ENCODE measurements around the gene DPEP2NB. TPM values are rescaled to one million over a fixed set of nuclear protein-coding genes. Genes with fewer than 3 reads are reported as not detected.

Gene DPEP2NB
- total RNA-seq, 1 experiment from 2014 or later: not detected

- Histone ChIP-seq H3K9me3 (ENCODE audit: low read depth, low read length, poor library complexity, severe bottlenecking) (no peaks in the 10 kb centered on the region), H3K27ac (ENCODE audit: low read depth, low read length, poor library complexity, severe bottlenecking) (no peak overlapping the region), H3K27me3 (replicated peaks; ENCODE audit: insufficient read depth, low read depth, low read length, poor library complexity) (no peaks in the 10 kb centered on the region), H3K4me3 (ENCODE audit: low read depth, low read length, poor library complexity, severe bottlenecking) (no peak overlapping the region), H3K4me1 (ENCODE audit: insufficient read depth, low read length, poor library complexity, severe bottlenecking) (no peaks in the 10 kb centered on the region), H3K36me3 (ENCODE audit: insufficient read depth, low read length, poor library complexity, severe bottlenecking) (peaks cover 6% of the 10 kb centered on the region)
- BruUV-seq (replicated peaks): no TSS peak
- ChIA-PET POLR2A (ENCODE audit: low non-redundant PET) (no interaction called here), CTCF (interaction anchor here (1.5 kb wide), 1 partner anchor 225 kb away, joined by 4 read pairs; no protein-coding TSS in a partner anchor)
- DNase-seq (ENCODE audit: low spot score): no peak
- intact Hi-C loops (cut with micrococcal nuclease; ENCODE audit: unreplicated experiment): loop anchor here (10.0 kb wide), 2 partner anchors 227 to 517 kb away; partner anchors contain the start of gene RIPOR1
- no peak for TF ChIP-seq EZH2 (IDR thresholded peaks at IDR 0.05; ENCODE audit: borderline replicate concordance, low read depth, low read length, poor library complexity, severe bottlenecking)
- no peak for TF ChIP-seq CTCF (conservative IDR thresholded peaks at IDR 0.05; ENCODE audit: low read depth, low read length)
These were observed 26.1 kb upstream of the DPEP2NB start for GRCh38 chr16:68041783-68042182.

- intact Hi-C loops (cut with micrococcal nuclease; ENCODE audit: unreplicated experiment): loop anchor here (1.0 to 10.0 kb wide), 3 partner anchors 47 to 516 kb away; partner anchors contain the start of gene RIPOR1
- H3K4me1 ChIP-seq (ENCODE audit: insufficient read depth, low read length, poor library complexity, severe bottlenecking): no peaks in the 10 kb centered on the region
- DNase-seq (ENCODE audit: low spot score): peak; percentile 72
- no peak for TF ChIP-seq EZH2 (IDR thresholded peaks at IDR 0.05; ENCODE audit: borderline replicate concordance, low read depth, low read length, poor library complexity, severe bottlenecking)
- peak; percentile 91 for TF ChIP-seq CTCF (conservative IDR thresholded peaks at IDR 0.05; ENCODE audit: low read depth, low read length)
- ChIA-PET POLR2A (ENCODE audit: low non-redundant PET) (interaction anchor here (0.7 kb wide), 1 partner anchor 101 kb away, joined by 3 read pairs; no protein-coding TSS in a partner anchor), CTCF (interaction anchor here (0.5 to 1.5 kb wide), 13 partner anchors 14 to 520 kb away, joined by 3 to 7 read pairs (median 4); partner anchors contain the start of genes DDX28, DUS2 and NRN1L)
- H3K4me3 ChIP-seq (ENCODE audit: low read depth, low read length, poor library complexity, severe bottlenecking): no peak overlapping the region
- H3K36me3 ChIP-seq (ENCODE audit: insufficient read depth, low read length, poor library complexity, severe bottlenecking): peaks cover 6% of the 10 kb centered on the region
- no peak overlapping the region for H3K27ac ChIP-seq (ENCODE audit: low read depth, low read length, poor library complexity, severe bottlenecking)
- H3K27me3 ChIP-seq (replicated peaks; ENCODE audit: insufficient read depth, low read depth, low read length, poor library complexity): no peaks in the 10 kb centered on the region
- no peaks in the 10 kb centered on the region for H3K9me3 ChIP-seq (ENCODE audit: low read depth, low read length, poor library complexity, severe bottlenecking)
- BruUV-seq (replicated peaks): no TSS peak
These were observed 25.0 kb upstream of the DPEP2NB start for GRCh38 chr16:68040506-68041288.

- H3K27ac ChIP-seq (ENCODE audit: low read depth, low read length, poor library complexity, severe bottlenecking): no peak overlapping the region
- intact Hi-C loops (cut with micrococcal nuclease; ENCODE audit: unreplicated experiment): no loop called here
- TF ChIP-seq EZH2 (IDR thresholded peaks at IDR 0.05; ENCODE audit: borderline replicate concordance, low read depth, low read length, poor library complexity, severe bottlenecking) (no peak), CTCF (conservative IDR thresholded peaks at IDR 0.05; ENCODE audit: low read depth, low read length) (no peak)
- no peaks in the 10 kb centered on the region for H3K27me3 ChIP-seq (replicated peaks; ENCODE audit: insufficient read depth, low read depth, low read length, poor library complexity)
- BruUV-seq (replicated peaks): no TSS peak
- H3K9me3 ChIP-seq (ENCODE audit: low read depth, low read length, poor library complexity, severe bottlenecking): no peaks in the 10 kb centered on the region
- H3K36me3 ChIP-seq (ENCODE audit: insufficient read depth, low read length, poor library complexity, severe bottlenecking): peaks cover 6% of the 10 kb centered on the region
- ChIA-PET CTCF (no interaction called here), POLR2A (ENCODE audit: low non-redundant PET) (no interaction called here)
- no peaks in the 10 kb centered on the region for H3K4me1 ChIP-seq (ENCODE audit: insufficient read depth, low read length, poor library complexity, severe bottlenecking)
- H3K4me3 ChIP-seq (ENCODE audit: low read depth, low read length, poor library complexity, severe bottlenecking): no peak overlapping the region
- DNase-seq (ENCODE audit: low spot score): no peak
These were observed 22.3 kb upstream of the DPEP2NB start for GRCh38 chr16:68037841-68038597.
